GM18499 (cell line): ENCODE results near the gene KCNC3.
"Not testable (repeated sequence)": the region's sequence is repeated elsewhere in the genome, so short reads cannot be mapped to it uniquely, and the experiment has no call there.

ENCODE experiments used
- ATAC-seq: cut with Tn5 transposase; IDR thresholded peaks from one replicate; pipeline ENCODE4 v1.9.1; 2021; ENCODE audit warnings: moderate number of reproducible peaks; ENCODE audit not compliant: insufficient read depth, unreplicated experiment

KCNC3 gene

DNA sequence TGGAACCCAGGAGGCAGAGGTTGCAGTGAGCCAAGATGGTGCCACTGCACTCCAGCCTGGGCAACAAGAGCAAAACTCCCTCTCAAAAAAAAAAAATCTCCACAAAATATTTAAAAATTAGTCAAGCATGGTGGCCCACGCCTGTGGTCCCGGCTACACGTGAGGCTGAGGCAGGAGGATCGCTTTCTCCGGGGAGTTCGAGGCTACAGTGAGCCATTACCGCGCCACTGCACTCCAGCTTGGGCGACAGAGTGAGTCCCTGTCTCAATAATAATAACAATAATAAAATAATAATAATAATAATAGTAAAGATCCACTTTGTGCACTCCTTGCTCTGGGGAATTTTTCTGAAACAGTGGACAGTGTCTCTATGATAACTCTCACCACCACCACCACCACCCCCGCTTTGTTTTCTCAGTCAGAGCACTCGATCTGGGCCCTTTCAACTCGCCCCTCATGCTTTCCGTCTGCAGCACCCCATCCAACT is 27.6 kb upstream of the KCNC3 start:
- ATAC-seq = no peak

DNA sequence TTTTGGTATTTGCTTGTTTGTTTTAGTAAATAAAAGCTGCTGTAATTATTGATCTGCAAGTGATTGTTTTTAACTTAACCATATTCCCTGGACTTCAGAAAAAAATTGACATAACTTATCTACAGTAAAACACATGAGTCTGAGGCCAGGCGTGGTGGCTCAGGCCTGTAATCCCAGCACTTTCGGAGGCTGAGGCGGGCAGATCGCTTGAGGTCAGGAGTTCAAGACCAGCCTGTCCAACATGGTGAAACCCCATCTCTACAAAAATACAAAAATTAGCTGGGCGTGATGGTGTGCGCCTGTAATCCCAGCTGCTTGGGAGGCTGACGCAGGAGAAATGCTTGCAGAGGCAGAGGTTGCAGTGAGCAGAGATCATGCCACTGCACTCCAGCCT is 24.3 kb upstream of the KCNC3 start:
- not testable (repeated sequence) for ATAC-seq

DNA sequence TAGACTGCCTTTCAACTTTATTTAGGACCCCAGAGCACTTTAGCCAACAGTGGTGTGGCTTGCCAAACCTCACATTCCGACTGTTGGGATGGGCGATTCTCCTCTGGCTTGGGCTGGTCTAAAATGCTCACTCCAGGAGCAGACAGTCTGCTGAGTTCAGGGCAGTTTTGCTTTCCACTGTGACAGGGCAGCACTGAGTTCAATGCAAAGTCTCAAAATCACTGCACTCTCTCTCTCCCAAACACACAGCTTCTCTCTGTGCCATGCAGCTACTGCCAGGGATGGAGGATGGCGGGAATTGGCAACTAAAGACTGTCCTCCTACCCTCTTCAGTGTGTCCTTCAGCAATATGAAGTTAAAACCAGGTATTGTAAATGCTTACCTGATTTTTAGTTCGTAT is 23.1 kb upstream of the KCNC3 start:
- ATAC-seq = no peak

DNA sequence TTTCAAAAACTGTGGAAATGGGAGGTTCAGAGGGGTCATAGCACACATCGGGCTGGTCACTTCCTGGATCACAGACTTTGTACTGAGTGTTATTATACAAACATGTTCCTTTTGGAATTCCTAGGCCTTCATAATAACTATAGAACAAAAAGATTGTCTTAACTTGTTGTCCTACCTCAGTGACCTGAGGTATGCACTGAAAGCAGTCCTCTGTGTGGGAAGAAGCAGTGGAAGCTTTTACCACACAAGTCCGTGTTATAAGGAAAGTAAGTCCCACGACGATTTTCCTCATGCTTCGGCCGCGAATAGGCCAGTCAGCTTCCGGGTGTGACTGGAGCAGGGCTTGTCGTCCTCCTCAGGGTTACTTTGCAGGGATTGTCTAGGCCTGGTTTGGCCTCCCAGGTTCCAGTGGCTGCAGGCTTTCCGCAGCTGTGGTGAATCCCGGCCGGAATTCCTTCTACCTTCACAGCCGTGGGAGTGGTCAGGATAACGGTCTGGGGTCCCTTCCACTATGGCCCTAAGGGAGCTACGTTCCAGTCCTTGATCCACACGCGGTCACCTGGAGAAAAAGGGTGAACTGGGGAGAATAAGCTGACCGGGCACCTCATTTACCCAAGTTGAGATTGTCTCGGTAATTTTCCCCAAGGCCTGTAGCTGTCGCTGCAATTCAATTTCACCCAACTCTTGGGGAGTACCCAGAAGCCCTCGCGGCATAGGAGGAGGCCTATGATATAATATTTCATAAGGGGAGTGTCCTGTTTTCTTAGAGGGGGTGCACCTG is 20.3 kb upstream of the KCNC3 start:
- no peak for ATAC-seq

DNA sequence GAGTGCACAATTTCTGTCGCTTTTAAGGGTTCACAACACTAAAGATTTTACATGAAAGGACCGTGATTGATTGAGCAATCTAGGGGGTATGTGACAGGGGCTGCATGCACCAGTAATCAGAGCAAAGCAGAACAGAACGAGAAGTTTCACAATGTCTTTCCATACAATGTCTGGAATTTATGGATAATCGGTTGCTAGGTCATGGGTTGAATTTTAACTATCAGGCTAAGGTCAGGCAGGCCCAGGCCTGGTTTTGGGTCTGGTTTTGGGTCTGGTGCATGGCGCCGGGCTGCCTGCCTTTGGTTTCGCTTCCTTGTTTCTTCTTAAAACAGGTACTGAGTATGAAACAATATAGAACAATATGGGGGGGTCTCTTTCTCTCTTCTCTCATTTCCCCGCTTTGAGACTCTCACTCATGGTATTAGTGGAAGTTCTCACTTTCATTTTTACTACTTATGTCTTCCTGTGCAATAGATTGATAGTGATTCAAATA is 18.0 kb upstream of the KCNC3 start:
- ATAC-seq = not testable (repeated sequence)

GRCh38 chr19:50344661-50345318 is 15.6 kb upstream of the KCNC3 start:
- peak; percentile 38 for ATAC-seq

GRCh38 chr19:50341091-50341564 is 12.0 kb upstream of the KCNC3 start:
- ATAC-seq = peak; percentile 47

DNA sequence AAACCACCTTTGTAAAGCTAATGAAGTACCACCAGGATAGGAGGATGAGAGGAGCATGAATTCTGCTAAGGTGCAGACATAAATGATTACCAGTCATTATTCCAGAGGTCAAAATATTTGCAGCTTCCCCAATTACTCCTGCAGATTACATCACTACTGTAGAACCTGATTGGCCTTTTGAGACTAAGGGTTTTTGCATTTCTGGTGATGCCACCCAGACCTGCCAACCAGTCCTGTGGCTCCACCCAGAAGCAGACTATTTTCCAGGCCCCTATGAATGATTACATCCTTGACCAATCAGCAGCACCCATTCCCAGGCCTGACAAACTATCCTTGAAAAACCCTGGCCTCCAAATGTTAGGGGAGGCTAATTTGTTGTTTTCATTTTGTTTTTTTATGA is 11.2 kb upstream of the KCNC3 start:
- no peak for ATAC-seq

GRCh38 chr19:50337031-50337430 is 7.9 kb upstream of the KCNC3 start:
- not testable (repeated sequence) for ATAC-seq

DNA sequence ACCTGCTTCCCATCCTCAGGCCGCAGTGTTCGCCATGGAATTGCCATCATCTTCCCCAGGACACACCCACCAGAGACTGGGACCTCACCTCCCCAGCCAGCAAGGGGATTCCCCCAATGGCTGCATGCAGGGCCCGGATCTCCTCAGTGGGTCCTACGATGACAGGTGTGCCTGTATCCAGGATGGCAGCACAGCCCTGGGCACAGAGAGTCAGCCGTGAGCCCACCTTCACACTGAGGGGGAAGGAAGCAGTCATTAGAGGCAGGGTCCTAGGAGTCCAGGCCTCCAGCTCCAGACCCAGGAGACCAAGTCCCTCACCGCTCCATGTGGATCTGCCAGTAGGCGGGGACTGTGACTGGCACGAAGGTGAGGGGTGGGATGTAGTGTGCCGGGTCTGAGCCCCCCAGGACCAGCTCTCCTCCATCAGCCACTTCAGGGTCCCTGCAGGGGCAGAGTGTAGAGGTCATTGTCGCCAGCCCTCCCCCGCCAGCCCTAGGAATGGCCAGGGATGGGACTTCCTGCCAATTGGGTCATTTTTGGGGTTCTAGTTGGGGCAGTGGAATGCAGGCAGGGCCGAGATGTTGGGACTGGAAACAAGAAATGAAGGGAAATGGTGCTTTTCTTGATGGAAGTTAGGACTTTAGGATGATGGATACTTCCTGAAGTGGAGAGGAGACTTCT is 5.7 kb upstream of the KCNC3 start:
- no peak for ATAC-seq

- ATAC-seq = no peak
Measured at GRCh38 chr19:50333737-50334617, 4.8 kb upstream of the KCNC3 start.

GRCh38 chr19:50333235-50333736 is 4.1 kb upstream of the KCNC3 start:
- ATAC-seq = no peak

- no peak for ATAC-seq
Measured at GRCh38 chr19:50332244-50333038, 3.3 kb upstream of the KCNC3 start.

- no peak for ATAC-seq
Measured at GRCh38 chr19:50331994-50332243, 2.7 kb upstream of the KCNC3 start.

- ATAC-seq = no peak
Measured at GRCh38 chr19:50331221-50331993, 2.2 kb upstream of the KCNC3 start.

- ATAC-seq = no peak
Measured at GRCh38 chr19:50330365-50331078, 1.3 kb upstream of the KCNC3 start.

DNA sequence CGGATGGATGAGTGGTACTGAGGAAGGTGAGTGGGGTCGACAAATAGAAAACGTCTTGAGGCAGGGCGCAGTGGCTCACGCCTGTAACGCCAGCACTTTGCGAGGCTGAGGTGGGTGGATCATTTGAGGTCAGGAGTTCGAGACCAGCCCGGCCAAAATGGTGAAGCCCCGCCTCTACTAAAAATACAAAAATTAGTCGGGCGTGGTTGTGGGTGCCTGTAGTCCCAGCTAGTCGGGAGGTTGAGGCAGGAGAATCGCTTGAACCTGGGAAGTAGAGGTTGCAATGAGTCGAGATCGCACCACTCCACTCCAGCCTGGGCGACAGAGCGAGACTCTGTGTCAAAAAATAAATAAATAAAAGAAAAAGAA is 733 bp upstream of the KCNC3 start:
- ATAC-seq = not testable (repeated sequence)

GRCh38 chr19:50328873-50329145 is 368 bp downstream of the KCNC3 start:
- ATAC-seq = no peak
